NT2/D1 (cell line): Measurements from ENCODE around the gene CCSER1.

Source experiments
- SUZ12 ChIP-seq: IDR thresholded peaks from 2 replicates; pipeline ENCODE4 v1.6.1; 2011; ENCODE audit not compliant: insufficient read length, insufficient read depth; ENCODE audit errors: extremely low read depth
- YY1 ChIP-seq: IDR thresholded peaks from 2 replicates; pipeline ENCODE4 v1.6.1; 2011; ENCODE audit not compliant: insufficient read length, insufficient read depth
- ZNF274 ChIP-seq: IDR thresholded peaks from 2 replicates; pipeline ENCODE4 v1.6.1; 2011; ENCODE audit warnings: mild to moderate bottlenecking, low read depth, low read length

DNA sequence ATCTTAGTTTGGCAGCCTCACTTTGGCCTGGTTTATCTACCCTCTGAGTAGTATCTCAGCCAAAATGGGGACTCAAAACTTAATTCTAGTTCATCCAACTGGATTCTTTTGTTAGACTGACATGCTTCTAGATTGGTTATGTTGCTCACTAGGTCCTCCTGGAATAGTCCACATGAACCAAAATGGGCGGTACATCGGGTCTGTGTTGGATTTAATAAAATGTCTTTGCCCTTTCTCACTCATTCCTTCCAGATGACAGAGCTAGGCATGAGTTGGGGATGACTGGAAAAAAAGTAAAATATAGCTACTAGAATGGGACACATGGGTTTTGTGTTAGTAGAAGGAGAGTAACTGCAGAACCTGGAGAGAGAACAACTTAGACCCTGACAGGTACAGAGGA lies 247.9 kb downstream of the CCSER1 start:
- TF ChIP-seq ZNF274 (no peak), YY1 (no peak), SUZ12 (no peak)
